Fibroblast of the aortic adventitia (primary cell): Measurements from ENCODE around the gene KCTD16. TPM values are rescaled to one million over a fixed set of nuclear protein-coding genes. Genes with fewer than 3 reads are reported as not detected.
A peak's percentile ranks its signal among the peaks of the same experiment; 100 is the strongest.

Experiments used
- DNase-seq: peaks from one replicate; pipeline ENCODE4 v3.0.0-alpha.2; 2010; ENCODE audit warnings: low read depth
- H3K4me3 ChIP-seq: 2 replicates; pipeline ENCODE4 v1.5.1; 2011; ENCODE audit warnings: low read depth, mild to moderate bottlenecking, control low read depth, low read length, moderate library complexity
- total RNA-seq: library from RNA; depleted of rRNA; stranded (reverse); fragments of >200 nt; gene quantifications from 2 replicates; pipeline ENCODE4 v1.2.3, GENCODE V29; 2012; ENCODE audit warnings: low replicate concordance
- TF ChIP-seq, protein P1 (sequence below): IDR thresholded peaks from 2 replicates; pipeline ENCODE4 v1.5.1; 2011; ENCODE audit warnings: mild to moderate bottlenecking, low read length, control low read depth, inconsistent platforms; ENCODE audit not compliant: insufficient read depth

KCTD16 gene
- total RNA-seq, 1 donor: 12.6 TPM

DNA sequence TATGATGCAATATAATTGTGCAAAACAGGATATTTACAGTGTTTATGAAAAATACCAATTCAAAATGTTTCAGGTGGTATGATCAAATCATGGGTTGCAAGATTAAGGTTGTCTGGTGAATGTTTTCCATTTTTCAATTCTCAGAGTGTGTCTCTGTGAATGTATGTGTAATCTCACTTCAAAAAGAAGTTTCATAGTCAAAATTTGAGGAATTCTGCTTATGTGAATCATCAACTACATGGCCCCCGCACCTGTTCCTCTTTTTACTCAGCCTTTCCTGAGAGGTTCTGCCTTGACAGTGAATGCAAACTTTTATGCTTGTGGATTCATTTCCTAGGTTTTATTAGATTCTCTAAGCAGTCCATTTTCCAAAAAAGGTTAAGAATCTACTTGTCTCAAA lies 32.1 kb downstream of the KCTD16 start:
- TF ChIP-seq, protein P1, sequence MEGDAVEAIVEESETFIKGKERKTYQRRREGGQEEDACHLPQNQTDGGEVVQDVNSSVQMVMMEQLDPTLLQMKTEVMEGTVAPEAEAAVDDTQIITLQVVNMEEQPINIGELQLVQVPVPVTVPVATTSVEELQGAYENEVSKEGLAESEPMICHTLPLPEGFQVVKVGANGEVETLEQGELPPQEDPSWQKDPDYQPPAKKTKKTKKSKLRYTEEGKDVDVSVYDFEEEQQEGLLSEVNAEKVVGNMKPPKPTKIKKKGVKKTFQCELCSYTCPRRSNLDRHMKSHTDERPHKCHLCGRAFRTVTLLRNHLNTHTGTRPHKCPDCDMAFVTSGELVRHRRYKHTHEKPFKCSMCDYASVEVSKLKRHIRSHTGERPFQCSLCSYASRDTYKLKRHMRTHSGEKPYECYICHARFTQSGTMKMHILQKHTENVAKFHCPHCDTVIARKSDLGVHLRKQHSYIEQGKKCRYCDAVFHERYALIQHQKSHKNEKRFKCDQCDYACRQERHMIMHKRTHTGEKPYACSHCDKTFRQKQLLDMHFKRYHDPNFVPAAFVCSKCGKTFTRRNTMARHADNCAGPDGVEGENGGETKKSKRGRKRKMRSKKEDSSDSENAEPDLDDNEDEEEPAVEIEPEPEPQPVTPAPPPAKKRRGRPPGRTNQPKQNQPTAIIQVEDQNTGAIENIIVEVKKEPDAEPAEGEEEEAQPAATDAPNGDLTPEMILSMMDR: no peak
- no peak overlapping the region for H3K4me3 ChIP-seq
- DNase-seq: no peak

DNA sequence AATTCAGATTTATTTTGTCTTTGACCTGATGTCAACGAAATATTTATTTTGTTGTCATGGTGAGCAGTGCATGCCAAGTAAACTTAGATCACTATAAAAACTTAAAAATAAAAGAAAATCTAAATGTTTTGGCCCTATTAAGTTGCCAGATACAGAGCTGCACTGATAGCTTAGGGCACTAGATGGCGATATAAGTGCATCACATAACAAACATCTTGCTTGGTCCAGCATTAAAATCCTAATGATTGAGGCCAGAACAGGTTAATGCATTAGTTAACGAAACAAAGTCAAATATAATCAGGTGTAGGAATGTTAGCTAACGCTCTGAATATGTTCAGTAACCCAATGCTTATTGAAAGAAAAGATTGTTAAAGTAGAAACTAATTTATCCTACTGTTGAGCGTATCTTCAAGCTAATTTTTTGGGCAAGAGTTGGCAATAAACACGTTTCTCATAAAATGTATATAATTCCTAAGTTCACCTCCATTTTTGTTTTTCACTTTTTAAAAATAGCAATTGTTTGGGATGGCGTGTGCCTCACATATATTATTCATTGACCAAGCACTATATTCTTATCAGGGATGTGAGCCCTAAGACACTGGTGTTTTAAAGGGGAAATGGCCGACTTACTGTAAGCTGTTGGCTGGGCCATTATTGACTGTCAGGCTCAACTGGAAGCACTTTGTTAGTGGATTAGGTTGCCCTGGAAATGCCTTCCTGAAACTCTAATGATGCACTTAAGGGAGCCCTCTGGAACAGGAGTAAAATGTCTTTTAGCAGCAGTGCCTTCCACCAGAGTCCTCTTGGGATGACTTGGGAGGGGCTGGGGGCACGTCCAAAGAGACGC lies 33.3 kb downstream of the KCTD16 start:
- peak; percentile 91 for DNase-seq
- no peak overlapping the region for H3K4me3 ChIP-seq
- TF ChIP-seq, protein P1: peak; percentile 92

DNA sequence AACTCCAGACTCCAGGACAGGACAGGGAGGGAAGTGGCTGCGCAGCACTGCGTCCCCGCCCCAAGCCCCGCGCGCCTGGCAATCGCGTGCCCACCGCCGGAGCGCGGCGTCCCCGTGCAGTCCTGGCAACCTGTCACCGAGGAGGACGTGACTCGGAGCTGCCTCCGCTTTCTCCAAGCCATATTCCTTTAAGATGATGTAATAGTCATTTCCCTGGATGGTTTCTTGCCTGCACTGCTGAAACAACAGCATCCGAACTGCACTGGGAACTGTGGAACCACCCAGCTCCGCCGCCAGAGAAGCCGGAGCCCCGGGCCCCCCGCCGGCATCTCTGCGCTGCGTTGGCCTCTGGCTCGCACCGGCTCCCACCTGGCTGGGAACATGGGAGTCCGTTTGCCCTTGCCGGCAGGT lies 34.5 kb downstream of the KCTD16 start:
- DNase-seq: peak; percentile 63
- TF ChIP-seq, protein P1: no peak
- peak overlapping the region; percentile 80 for H3K4me3 ChIP-seq

DNA sequence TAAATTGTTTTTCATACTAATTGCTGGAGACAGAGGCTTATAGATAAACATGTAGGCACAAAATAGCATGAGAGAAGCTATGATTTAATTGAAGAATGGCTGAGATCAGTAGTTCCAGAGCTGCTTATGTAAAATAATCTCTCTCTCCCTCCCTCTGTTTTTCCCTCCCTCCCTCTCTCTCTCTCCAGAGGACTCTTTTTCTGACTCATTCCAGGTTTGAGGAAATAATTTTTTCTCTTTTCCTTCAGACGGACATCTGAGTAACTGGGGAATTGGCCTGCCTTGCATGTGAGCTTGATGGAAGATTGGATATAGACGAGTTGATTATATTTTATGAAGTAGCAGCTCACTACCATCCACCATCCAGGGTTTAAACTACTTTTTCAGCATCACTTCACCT lies 35.5 kb downstream of the KCTD16 start:
- peak; percentile 64 for DNase-seq
- peak overlapping the region; percentile 80 for H3K4me3 ChIP-seq
- TF ChIP-seq, protein P1: no peak

DNA sequence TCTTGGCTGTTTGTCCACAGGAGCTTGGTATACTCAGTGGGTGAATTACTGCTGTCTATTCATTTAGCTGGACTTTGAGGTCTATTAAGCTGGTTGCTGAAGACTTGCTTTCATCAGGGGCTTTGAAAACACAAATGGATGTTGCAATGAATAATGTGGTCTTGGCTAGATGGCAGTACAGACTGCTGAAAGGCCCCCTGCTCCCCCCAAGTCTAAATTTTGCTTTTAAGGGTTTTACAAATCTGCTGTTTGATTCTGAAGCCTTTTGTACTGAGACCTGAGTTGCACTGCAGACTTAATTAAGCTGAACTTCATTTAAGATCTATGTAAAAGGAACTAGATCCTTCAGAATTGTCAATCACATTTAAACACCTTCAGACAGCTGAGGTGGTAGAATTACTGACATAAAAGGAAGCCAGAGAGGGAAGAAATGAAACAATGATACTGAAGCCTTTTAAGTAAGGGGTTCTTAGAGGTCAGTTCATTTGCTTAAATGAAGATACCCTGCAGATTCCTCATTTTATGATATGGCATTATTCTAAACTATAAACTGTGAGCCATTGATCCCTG lies 37.3 kb downstream of the KCTD16 start:
- TF ChIP-seq, protein P1: no peak
- H3K4me3 ChIP-seq: peak overlapping the region; percentile 80

DNA sequence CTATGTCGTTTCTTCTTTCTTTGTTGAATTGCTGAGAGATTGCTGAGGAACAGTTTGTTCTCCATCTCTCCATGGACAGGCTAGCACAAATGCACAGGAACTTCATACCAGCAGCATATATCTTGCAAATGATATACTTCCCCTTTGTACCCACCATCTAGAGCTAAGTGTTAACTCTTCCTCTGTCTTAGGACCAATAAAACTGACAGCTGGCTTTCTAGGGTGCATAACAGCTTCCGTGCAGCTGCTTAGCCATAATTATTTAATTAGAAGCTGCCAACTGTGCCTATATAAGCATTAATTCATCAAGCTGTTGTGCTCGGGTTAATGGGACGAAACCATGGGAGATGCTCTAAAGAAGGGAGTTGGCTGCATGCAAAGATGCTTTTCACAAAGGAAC lies 38.7 kb downstream of the KCTD16 start:
- TF ChIP-seq, protein P1: no peak
- peak overlapping the region; percentile 52 for H3K4me3 ChIP-seq
- DNase-seq: no peak

More for the DNA sequence above, 37.3 kb downstream of the KCTD16 start:
- peak; percentile 54 for DNase-seq
